NCI-H524 treated with DMSO at 0.1 percent for 48 hours (cell line): ENCODE data around the gene SELENOS.

Experiments
- DNase-seq: peaks from one replicate; lab custom pipeline; 2025; lab: John Stamatoyannopoulos, UW

Gene SELENOS

DNA sequence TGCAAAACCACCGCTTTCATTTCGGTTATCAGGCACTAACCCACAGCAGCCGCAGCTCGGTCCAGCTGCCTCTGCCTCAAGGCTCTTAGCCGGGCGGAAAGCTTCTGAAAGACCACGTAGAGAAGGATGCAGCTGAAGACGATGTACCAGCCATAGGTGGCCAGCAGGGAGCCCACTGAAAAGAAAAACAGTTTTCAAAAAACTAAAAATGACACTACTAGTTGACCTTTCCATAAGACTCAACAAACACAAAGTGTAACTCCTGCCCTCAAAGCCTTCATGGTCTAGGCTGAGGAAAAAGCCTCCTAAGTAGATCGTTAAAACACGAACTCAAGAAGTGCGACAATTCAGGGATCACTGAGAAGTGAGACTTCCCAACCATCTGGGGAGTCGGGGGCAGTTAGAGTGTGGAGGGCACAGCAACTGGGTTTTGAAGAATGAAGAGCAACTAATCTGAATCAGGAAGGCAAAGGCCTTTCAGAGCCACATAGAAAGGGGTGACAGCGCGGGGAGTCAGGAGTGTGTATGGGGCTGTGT is 716 bp downstream of the SELENOS start:
- DNase-seq, result no peak

DNA sequence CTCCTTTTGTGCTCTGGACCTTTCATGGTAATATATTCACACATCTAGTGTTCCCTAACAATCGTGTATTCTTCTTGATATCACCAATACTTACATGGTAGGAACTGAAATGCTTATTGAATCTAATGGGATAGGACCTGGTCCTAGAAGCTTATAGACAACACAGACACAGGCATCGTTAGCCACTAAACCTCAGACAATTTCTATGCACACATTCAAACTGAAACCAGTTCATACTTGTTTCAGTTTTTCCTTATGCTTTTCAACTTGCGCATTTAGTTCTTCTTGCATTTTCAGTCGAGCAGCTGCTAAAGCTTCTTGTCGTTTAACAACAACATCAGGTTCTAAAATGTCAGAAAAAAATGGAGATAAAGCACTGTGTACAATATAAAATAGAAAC is 2.3 kb downstream of the SELENOS start:
- DNase-seq, result no peak

- DNase-seq, result no peak
Observed at GRCh38 chr15:101273534-101273933, 3.8 kb downstream of the SELENOS start.

DNA sequence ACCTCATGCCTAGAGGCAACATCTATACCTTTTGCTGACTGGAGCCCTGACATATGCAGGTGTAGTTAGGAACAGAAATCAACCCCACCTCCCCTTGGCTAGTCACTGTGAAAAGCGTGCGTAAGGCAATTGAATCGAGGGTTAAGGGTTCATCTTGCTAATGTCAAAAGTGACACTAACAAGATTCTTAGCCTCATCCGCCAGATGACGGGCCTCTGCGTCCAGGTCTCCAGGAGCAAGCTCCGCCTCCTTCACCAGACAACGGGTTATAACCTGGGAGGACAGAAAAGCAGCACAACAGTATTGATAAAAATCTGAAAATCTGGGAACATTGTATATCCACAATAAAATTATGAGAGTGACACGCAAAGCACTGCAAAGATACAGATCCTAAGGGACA is 4.7 kb downstream of the SELENOS start:
- no peak for DNase-seq

DNA sequence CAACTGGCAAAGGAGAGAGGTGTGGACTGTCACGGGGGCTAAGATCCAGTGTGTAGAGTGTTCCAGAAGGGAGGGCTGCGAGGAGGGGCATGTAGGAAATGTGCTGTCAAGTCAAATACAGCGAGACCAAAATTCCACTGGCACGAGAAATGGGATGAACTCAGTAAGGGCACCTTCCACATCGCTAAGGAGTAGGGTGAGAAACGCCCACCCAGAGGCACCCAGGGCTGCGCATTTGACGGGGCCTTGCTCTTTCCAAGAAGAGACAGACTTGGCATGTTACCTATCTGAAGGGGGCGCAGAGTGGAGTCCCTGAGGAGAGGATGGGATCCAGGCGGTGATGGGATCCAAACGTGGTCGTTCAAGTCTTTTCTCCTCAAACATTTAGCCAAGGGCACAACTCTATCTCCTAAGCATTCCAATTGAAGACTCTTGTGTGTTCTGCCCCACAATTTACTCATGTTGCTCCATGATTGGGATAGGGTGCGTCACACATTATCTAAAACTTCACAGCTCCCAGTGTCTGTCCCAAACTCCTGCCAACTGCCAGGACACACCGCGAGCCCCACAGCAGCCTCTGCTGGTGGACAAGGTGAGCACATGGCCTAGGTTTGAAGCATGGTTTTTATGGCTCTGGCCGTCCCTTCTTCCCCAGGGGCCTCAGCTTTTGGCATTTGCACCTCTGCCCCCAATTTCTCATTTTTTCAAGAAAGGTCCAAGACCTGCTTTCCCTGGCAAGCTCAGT is 7.6 kb downstream of the SELENOS start:
- no peak for DNase-seq

DNA sequence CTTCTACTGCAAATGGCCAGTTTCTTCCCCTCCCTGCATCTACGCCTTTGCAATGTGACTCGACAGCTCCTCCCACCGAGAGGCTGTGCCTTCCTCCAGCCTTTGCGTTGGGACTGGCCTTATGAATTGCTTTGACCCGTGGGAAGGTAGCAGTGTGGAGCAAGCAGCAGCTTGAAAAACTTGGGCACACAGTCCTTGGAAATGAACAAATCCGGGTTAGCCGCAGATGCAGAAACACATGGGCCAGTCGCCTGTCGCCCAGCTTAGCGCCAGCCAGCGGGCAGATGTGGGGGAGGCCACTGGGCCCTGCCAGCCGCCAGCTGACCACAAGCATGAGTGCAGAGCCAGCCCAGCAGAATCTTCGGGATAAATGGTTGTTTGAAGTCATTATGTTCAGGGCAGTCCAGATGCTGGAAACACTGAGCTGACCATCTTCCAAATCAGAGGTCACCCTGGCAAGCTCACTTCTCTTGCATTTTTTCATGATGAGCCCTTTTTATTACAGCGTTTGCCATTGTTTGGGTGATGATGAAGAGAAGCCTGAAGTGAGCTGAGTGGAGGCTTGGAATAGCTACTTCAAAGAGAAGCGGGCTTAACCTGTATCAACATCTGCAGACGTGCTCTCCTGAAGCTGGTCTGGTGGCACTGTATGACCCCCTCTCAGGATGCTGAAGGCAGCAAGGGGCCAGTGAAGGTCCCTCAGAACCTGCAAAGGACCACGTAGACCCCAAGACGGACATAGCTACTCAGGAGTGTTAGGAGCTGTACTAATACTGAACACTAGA is 9.8 kb downstream of the SELENOS start:
- DNase-seq, result no peak

DNA sequence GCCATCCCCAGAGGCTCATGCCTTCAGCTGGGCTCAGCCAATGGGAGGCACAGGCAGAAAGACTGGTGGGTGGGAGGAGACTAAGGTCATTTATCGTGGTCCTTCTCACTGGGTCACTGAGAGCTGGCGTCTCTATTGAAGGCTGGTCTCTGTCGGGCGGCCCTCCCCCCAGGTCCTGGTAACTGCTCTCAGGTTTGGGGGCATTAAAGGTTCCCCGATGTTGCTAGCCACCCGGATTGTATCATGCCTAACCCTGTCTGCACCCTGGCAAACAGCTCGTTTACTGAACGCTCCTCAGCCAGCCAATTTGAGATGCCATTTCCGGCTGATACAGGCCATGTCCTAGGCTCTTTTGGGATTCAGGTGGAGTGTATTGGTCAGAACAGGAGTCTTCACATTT is 10.5 kb downstream of the SELENOS start:
- no peak for DNase-seq

- DNase-seq, result no peak
Observed at GRCh38 chr15:101266034-101266433, 11.3 kb downstream of the SELENOS start.

- DNase-seq, result no peak
Observed at GRCh38 chr15:101264911-101265641, 12.2 kb downstream of the SELENOS start.

DNA sequence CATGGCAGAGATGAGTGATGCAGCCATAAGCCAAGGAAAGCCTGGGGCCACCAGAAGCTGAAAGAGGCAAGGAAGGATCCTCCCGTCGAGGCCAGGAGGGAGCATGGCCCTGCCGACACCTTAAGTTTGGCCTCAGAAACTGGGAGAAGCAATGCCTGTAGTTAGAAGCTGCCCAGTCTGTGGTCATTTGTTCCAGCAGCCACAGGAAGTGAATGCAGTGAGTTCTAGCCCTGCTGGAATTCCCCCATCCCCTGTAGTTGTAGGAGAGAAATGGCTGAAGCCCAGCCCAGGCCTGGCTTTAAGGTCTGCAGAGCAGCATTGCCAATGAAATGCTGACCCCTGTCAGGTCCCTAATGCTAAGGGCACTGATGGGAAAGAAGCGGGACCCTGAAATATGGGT is 13.3 kb downstream of the SELENOS start:
- no peak for DNase-seq

GRCh38 chr15:101262551-101262950 is 14.7 kb downstream of the SELENOS start:
- no peak for DNase-seq

GRCh38 chr15:101258238-101259144 is 18.8 kb downstream of the SELENOS start:
- no peak for DNase-seq

DNA sequence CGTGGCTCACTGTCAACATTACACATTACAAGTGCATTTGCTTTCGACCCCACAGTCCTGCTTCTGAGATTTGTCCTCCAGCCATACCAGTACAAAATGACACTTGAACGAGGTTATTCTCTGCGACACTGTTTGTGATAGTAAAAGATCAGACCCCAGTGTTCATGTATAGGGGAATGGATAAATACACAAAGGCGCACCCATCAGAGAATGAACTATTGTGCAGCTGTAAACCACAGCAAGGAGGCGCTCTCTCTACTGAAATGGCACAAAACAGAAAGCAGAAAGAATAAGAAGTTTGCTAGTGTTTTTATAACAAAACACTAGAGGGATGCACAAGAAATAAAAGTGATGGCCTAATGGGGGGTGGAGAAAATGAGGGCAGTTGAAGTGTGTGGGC is 20.5 kb downstream of the SELENOS start:
- DNase-seq, result no peak

DNA sequence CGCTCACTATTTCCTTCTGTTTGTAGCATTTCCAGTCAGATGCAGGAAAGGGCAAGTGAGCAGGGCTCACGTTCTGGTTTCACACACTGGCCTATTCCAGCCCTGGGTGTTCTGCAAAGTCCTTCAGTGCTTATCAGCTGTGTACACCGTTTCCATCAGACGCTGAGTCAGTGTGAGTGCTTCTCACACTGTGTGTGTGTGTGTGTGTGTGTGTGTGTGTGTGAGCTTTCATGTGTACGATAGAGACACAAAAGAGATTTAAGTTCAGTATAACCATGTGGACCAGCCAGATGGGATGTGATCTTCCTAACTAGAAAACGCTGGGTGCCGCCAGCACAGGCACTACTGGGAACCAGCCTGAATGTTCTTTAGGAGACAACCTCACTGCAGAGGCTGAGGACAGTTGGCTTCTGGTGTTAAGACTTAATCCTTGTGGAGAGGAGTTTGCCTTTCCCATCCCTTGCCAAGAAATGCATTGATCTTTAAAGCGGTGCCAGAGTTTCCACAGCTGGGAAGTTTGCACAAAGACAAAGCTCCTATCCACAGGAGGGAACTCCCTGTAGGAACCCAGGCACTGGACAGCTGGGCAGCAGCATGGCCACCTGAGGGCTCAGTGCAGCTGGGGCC is 21.6 kb downstream of the SELENOS start:
- peak; percentile 92 for DNase-seq

DNA sequence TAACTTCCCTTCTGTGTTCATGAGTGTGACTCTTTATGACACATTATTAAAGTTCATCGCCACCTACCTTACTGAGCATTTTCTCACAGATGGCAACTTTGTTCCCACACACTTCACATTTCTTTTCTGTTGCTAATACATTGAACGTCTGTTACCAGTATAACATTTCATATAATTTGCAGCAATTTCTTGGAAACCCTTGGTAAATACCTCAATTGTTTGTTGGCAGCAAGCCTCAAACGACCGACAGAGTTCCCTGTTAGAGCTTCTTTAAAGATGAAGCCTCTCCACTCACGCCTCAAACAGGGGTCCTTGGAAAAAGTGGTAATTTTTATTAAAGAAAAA is 22.3 kb downstream of the SELENOS start:
- no peak for DNase-seq

DNA sequence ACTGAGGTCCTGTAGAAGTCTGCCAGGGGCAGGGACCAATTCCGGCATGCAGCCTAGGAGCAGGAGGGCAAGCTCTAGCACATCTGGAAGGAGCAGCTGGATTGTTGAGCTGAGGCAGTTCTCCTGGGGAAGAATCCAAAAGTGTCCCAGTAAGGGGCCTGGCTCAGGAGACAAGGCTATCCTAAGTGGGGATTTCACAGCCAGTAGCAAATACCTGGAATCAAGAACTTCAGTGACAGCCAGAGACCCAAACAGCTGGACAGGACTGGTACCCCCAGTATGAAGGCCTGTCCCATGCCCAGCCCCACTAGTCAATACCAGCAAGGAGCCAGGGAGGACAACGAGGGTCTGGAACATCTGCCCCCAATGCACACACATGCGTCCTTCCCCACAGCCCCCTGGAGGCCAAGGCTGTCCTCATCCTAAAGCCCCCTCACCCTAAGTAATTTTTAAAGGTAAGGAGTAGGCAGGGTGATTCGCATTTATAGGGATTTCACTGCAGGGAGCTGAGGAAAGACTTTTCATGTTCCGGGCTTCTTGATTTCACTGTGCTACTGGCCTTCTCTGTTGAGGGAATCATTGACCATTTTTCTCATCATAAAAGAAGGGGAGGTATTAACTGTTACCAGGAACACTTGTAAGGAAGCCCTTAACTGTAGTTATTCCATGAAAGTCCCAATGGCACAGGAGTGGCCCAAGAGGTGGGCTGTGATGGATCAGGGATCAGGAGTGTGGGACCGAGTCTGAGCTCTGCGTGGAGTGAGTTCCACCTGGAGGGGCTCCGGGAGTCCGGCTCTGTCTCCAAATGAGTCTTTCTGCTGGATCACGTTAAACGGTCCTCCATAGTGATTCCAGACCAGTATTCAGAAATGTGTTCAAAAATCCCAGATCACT is 22.9 kb downstream of the SELENOS start:
- no peak for DNase-seq

- DNase-seq, result no peak
Observed at GRCh38 chr15:101252836-101253235, 24.4 kb downstream of the SELENOS start.

- peak; percentile 43 for DNase-seq
Observed at GRCh38 chr15:101251830-101252820, 25.2 kb downstream of the SELENOS start, which contains the start of gene CHSY1. TSS of gene CHSY1 (minus strand) at chr15:101252048. CDS start at chr15:101251456, 592 bp downstream.
